ENCODE measurements around the gene THSD7B.

Gene THSD7B

GRCh38 chr2:136767030-136767429 is 1.7 kb downstream of the THSD7B start:
- peak overlapping the region; percentile 66; the same call in 1 of the 2 replicates for H3K4me3 ChIP-seq (ENCODE audit: low read length)
- H3K9ac ChIP-seq (ENCODE audit: low read depth, low read length), result no peak overlapping the region
- WGBS, result 33% methylated on average over 2 of the region's 2 CpGs
- H3K36me3 ChIP-seq (ENCODE audit: insufficient read depth, low read length), result no peaks in the 10 kb centered on the region
- H3K4me1 ChIP-seq (ENCODE audit: insufficient read depth, low read length), result peaks cover 9% of the 10 kb centered on the region; the same call in 1 of the 2 replicates
- H3K27ac ChIP-seq (ENCODE audit: low read depth, low read length), result no peak overlapping the region
- H3K9me3 ChIP-seq (ENCODE audit: insufficient read depth, low read depth, low read length), result no peaks in the 10 kb centered on the region
- H3K27me3 ChIP-seq (ENCODE audit: insufficient read depth, low read length), result peaks cover 84% of the 10 kb centered on the region

- H3K9ac ChIP-seq (ENCODE audit: low read depth, low read length), result no peak overlapping the region
- H3K9me3 ChIP-seq (ENCODE audit: insufficient read depth, low read depth, low read length), result no peaks in the 10 kb centered on the region
- 86% methylated on average over 6 of the region's 6 CpGs for WGBS
- peaks cover 55% of the 10 kb centered on the region for H3K27me3 ChIP-seq (ENCODE audit: insufficient read depth, low read length)
- no peaks in the 10 kb centered on the region for H3K36me3 ChIP-seq (ENCODE audit: insufficient read depth, low read length)
- H3K27ac ChIP-seq (ENCODE audit: low read depth, low read length), result no peak overlapping the region
- peaks cover 9% of the 10 kb centered on the region; the same call in 1 of the 2 replicates for H3K4me1 ChIP-seq (ENCODE audit: insufficient read depth, low read length)
- no peak overlapping the region for H3K4me3 ChIP-seq (ENCODE audit: low read length)
These were observed 4.5 kb downstream of the THSD7B start for GRCh38 chr2:136769871-136770270.

GRCh38 chr2:136770384-136770783 is 5.0 kb downstream of the THSD7B start:
- Histone ChIP-seq H3K9ac (ENCODE audit: low read depth, low read length) (no peak overlapping the region), H3K27ac (ENCODE audit: low read depth, low read length) (no peak overlapping the region), H3K4me1 (ENCODE audit: insufficient read depth, low read length) (peaks cover 9% of the 10 kb centered on the region; the same call in 1 of the 2 replicates), H3K27me3 (ENCODE audit: insufficient read depth, low read length) (peaks cover 50% of the 10 kb centered on the region), H3K9me3 (ENCODE audit: insufficient read depth, low read depth, low read length) (no peaks in the 10 kb centered on the region), H3K36me3 (ENCODE audit: insufficient read depth, low read length) (no peaks in the 10 kb centered on the region), H3K4me3 (ENCODE audit: low read length) (no peak overlapping the region)
- WGBS, result no CpG with 5 or more reads among the region's 1 CpG

GRCh38 chr2:136777391-136777790 is 12.0 kb downstream of the THSD7B start:
- 90% methylated on average over 1 of the region's 2 CpGs for WGBS

GRCh38 chr2:136783856-136784255 is 18.5 kb downstream of the THSD7B start:
- Histone ChIP-seq H3K9ac (ENCODE audit: low read depth, low read length) (no peak overlapping the region), H3K9me3 (ENCODE audit: insufficient read depth, low read depth, low read length) (no peaks in the 10 kb centered on the region), H3K27ac (ENCODE audit: low read depth, low read length) (no peak overlapping the region), H3K4me1 (ENCODE audit: insufficient read depth, low read length) (no peaks in the 10 kb centered on the region), H3K4me3 (ENCODE audit: low read length) (no peak overlapping the region), H3K36me3 (ENCODE audit: insufficient read depth, low read length) (no peaks in the 10 kb centered on the region), H3K27me3 (ENCODE audit: insufficient read depth, low read length) (no peaks in the 10 kb centered on the region)
- 88% methylated on average over 4 of the region's 4 CpGs for WGBS

More at GRCh38 chr2:136777391-136777790, 12.0 kb downstream of the THSD7B start:
- Histone ChIP-seq H3K4me3 (ENCODE audit: low read length) (no peak overlapping the region), H3K4me1 (ENCODE audit: insufficient read depth, low read length) (no peaks in the 10 kb centered on the region), H3K36me3 (ENCODE audit: insufficient read depth, low read length) (no peaks in the 10 kb centered on the region), H3K9ac (ENCODE audit: low read depth, low read length) (no peak overlapping the region), H3K27me3 (ENCODE audit: insufficient read depth, low read length) (no peaks in the 10 kb centered on the region), H3K9me3 (ENCODE audit: insufficient read depth, low read depth, low read length) (no peaks in the 10 kb centered on the region), H3K27ac (ENCODE audit: low read depth, low read length) (no peak overlapping the region)

- Histone ChIP-seq H3K27me3 (ENCODE audit: insufficient read depth, low read length) (no peaks in the 10 kb centered on the region), H3K9ac (ENCODE audit: low read depth, low read length) (no peak overlapping the region), H3K36me3 (ENCODE audit: insufficient read depth, low read length) (no peaks in the 10 kb centered on the region), H3K4me3 (ENCODE audit: low read length) (no peak overlapping the region), H3K4me1 (ENCODE audit: insufficient read depth, low read length) (no peaks in the 10 kb centered on the region), H3K27ac (ENCODE audit: low read depth, low read length) (no peak overlapping the region), H3K9me3 (ENCODE audit: insufficient read depth, low read depth, low read length) (no peaks in the 10 kb centered on the region)
- WGBS, result 95% methylated on average over 3 of the region's 3 CpGs
These were observed 19.9 kb downstream of the THSD7B start for GRCh38 chr2:136785215-136785614.

- H3K27me3 ChIP-seq (ENCODE audit: insufficient read depth, low read length), result no peaks in the 10 kb centered on the region
- no peak overlapping the region for H3K4me3 ChIP-seq (ENCODE audit: low read length)
- H3K9me3 ChIP-seq (ENCODE audit: insufficient read depth, low read depth, low read length), result no peaks in the 10 kb centered on the region
- H3K27ac ChIP-seq (ENCODE audit: low read depth, low read length), result no peak overlapping the region
- no peaks in the 10 kb centered on the region for H3K4me1 ChIP-seq (ENCODE audit: insufficient read depth, low read length)
- no peak overlapping the region for H3K9ac ChIP-seq (ENCODE audit: low read depth, low read length)
- no peaks in the 10 kb centered on the region for H3K36me3 ChIP-seq (ENCODE audit: insufficient read depth, low read length)
- 88% methylated on average over 2 of the region's 3 CpGs for WGBS
These were observed 22.6 kb downstream of the THSD7B start for GRCh38 chr2:136787970-136788369.

- no peak overlapping the region for H3K4me3 ChIP-seq (ENCODE audit: low read length)
- H3K27me3 ChIP-seq (ENCODE audit: insufficient read depth, low read length), result no peaks in the 10 kb centered on the region
- H3K9me3 ChIP-seq (ENCODE audit: insufficient read depth, low read depth, low read length), result no peaks in the 10 kb centered on the region
- 97% methylated on average over 4 of the region's 4 CpGs for WGBS
- H3K9ac ChIP-seq (ENCODE audit: low read depth, low read length), result no peak overlapping the region
- no peaks in the 10 kb centered on the region for H3K4me1 ChIP-seq (ENCODE audit: insufficient read depth, low read length)
- no peaks in the 10 kb centered on the region for H3K36me3 ChIP-seq (ENCODE audit: insufficient read depth, low read length)
- H3K27ac ChIP-seq (ENCODE audit: low read depth, low read length), result no peak overlapping the region
These were observed 31.0 kb downstream of the THSD7B start for GRCh38 chr2:136796339-136796738.

- Histone ChIP-seq H3K27me3 (ENCODE audit: insufficient read depth, low read length) (no peaks in the 10 kb centered on the region), H3K9me3 (ENCODE audit: insufficient read depth, low read depth, low read length) (no peaks in the 10 kb centered on the region), H3K27ac (ENCODE audit: low read depth, low read length) (no peak overlapping the region), H3K36me3 (ENCODE audit: insufficient read depth, low read length) (no peaks in the 10 kb centered on the region), H3K4me3 (ENCODE audit: low read length) (no peak overlapping the region), H3K9ac (ENCODE audit: low read depth, low read length) (no peak overlapping the region), H3K4me1 (ENCODE audit: insufficient read depth, low read length) (no peaks in the 10 kb centered on the region)
These were observed 33.4 kb downstream of the THSD7B start for GRCh38 chr2:136798766-136799165.

- 83% methylated on average over 4 of the region's 4 CpGs for WGBS
- Histone ChIP-seq H3K9ac (ENCODE audit: low read depth, low read length) (no peak overlapping the region), H3K4me1 (ENCODE audit: insufficient read depth, low read length) (no peaks in the 10 kb centered on the region), H3K4me3 (ENCODE audit: low read length) (no peak overlapping the region), H3K27ac (ENCODE audit: low read depth, low read length) (no peak overlapping the region), H3K36me3 (ENCODE audit: insufficient read depth, low read length) (no peaks in the 10 kb centered on the region), H3K27me3 (ENCODE audit: insufficient read depth, low read length) (no peaks in the 10 kb centered on the region), H3K9me3 (ENCODE audit: insufficient read depth, low read depth, low read length) (no peaks in the 10 kb centered on the region)
These were observed 36.3 kb downstream of the THSD7B start for GRCh38 chr2:136801661-136802060.

GRCh38 chr2:136809998-136810397 is 44.7 kb downstream of the THSD7B start:
- Histone ChIP-seq H3K36me3 (ENCODE audit: insufficient read depth, low read length) (no peaks in the 10 kb centered on the region), H3K4me3 (ENCODE audit: low read length) (no peak overlapping the region), H3K4me1 (ENCODE audit: insufficient read depth, low read length) (no peaks in the 10 kb centered on the region), H3K27me3 (ENCODE audit: insufficient read depth, low read length) (no peaks in the 10 kb centered on the region), H3K27ac (ENCODE audit: low read depth, low read length) (no peak overlapping the region), H3K9ac (ENCODE audit: low read depth, low read length) (no peak overlapping the region), H3K9me3 (ENCODE audit: insufficient read depth, low read depth, low read length) (no peaks in the 10 kb centered on the region)
- 89% methylated on average over 4 of the region's 4 CpGs for WGBS

- H3K4me1 ChIP-seq (ENCODE audit: insufficient read depth, low read length), result peaks cover 14% of the 10 kb centered on the region; the same call in 1 of the 2 replicates
- H3K27ac ChIP-seq (ENCODE audit: low read depth, low read length), result no peak overlapping the region
- no peaks in the 10 kb centered on the region for H3K9me3 ChIP-seq (ENCODE audit: insufficient read depth, low read depth, low read length)
- no peaks in the 10 kb centered on the region for H3K36me3 ChIP-seq (ENCODE audit: insufficient read depth, low read length)
- H3K27me3 ChIP-seq (ENCODE audit: insufficient read depth, low read length), result no peaks in the 10 kb centered on the region
- H3K9ac ChIP-seq (ENCODE audit: low read depth, low read length), result no peak overlapping the region
- H3K4me3 ChIP-seq (ENCODE audit: low read length), result no peak overlapping the region
- WGBS, result 65% methylated on average over 4 of the region's 4 CpGs
These were observed 53.5 kb downstream of the THSD7B start for GRCh38 chr2:136818839-136819238.
